GM21576 (cell line): ENCODE results near the gene TRPM8.
"Not testable (repeated sequence)": the region's sequence is repeated elsewhere in the genome, so short reads cannot be mapped to it uniquely, and the experiment has no call there.

Experiments used
- ATAC-seq: cut with Tn5 transposase; IDR thresholded peaks from one replicate; pipeline ENCODE4 v1.9.1; 2021; ENCODE audit warnings: mild to moderate bottlenecking, moderate library complexity; ENCODE audit not compliant: unreplicated experiment

TRPM8 gene

GRCh38 chr2:233917116-233917515 is at the start of gene TRPM8:
Gene TRPM8, plus strand, starts transcription at chr2:233917373. Its CDS starts 9,165 bp downstream, at chr2:233926538.
- no peak for ATAC-seq

GRCh38 chr2:233867993-233868532 is 49.1 kb upstream of the TRPM8 start, which contains the start of gene MSL3B:
Gene MSL3B, minus strand, starts transcription at chr2:233868386.
- no peak for ATAC-seq

- ATAC-seq = no peak
These were observed 45.7 kb upstream of the TRPM8 start for GRCh38 chr2:233871432-233871831.

GRCh38 chr2:233872125-233872524 is 45.0 kb upstream of the TRPM8 start:
- not testable (repeated sequence) for ATAC-seq

GRCh38 chr2:233882353-233882752 is 34.8 kb upstream of the TRPM8 start:
- ATAC-seq = no peak

GRCh38 chr2:233892793-233893192 is 24.4 kb upstream of the TRPM8 start:
- ATAC-seq = no peak

- not testable (repeated sequence) for ATAC-seq
These were observed 20.9 kb upstream of the TRPM8 start for GRCh38 chr2:233896253-233896652.

- no peak for ATAC-seq
These were observed 15.8 kb upstream of the TRPM8 start for GRCh38 chr2:233901367-233901766.

GRCh38 chr2:233901884-233902283 is 15.3 kb upstream of the TRPM8 start:
- no peak for ATAC-seq

GRCh38 chr2:233905945-233906344 is 11.2 kb upstream of the TRPM8 start:
- ATAC-seq = no peak

- ATAC-seq = no peak
These were observed 9.5 kb upstream of the TRPM8 start for GRCh38 chr2:233907627-233908026.

- no peak for ATAC-seq
These were observed 4.3 kb upstream of the TRPM8 start for GRCh38 chr2:233912691-233913423.

- ATAC-seq = no peak
These were observed 2.0 kb upstream of the TRPM8 start for GRCh38 chr2:233915128-233915527.

GRCh38 chr2:233919319-233919718 is 2.1 kb downstream of the TRPM8 start:
- ATAC-seq = no peak

GRCh38 chr2:233919938-233920337 is 2.8 kb downstream of the TRPM8 start:
- ATAC-seq = no peak

- ATAC-seq = no peak
These were observed 5.3 kb downstream of the TRPM8 start for GRCh38 chr2:233922471-233922870.

GRCh38 chr2:233925402-233925801 is 8.2 kb downstream of the TRPM8 start:
- ATAC-seq = no peak

GRCh38 chr2:233926806-233927205 is 9.6 kb downstream of the TRPM8 start:
- ATAC-seq = no peak

GRCh38 chr2:233928594-233929351 is 11.6 kb downstream of the TRPM8 start:
- ATAC-seq = no peak

GRCh38 chr2:233929352-233930022 is 12.3 kb downstream of the TRPM8 start:
- no peak for ATAC-seq

GRCh38 chr2:233934524-233934923 is 17.4 kb downstream of the TRPM8 start:
- no peak for ATAC-seq
